Liver (tissue), 9 donors: ENCODE measurements around the gene DHRS3. TPM values are rescaled to one million over a fixed set of nuclear protein-coding genes. Genes with fewer than 3 reads are reported as not detected.
"Not testable (repeated sequence)": the region's sequence is repeated elsewhere in the genome, so short reads cannot be mapped to it uniquely, and the experiment has no call there.

ENCODE experiments used
- DNase-seq: peaks from one replicate; pipeline ENCODE4 v3.0.0-alpha.2; 2017; ENCODE audit warnings: low spot score
- H3K27ac ChIP-seq, 2 donors: one replicate each; pipeline ENCODE4 v1.7.0; 2013; ENCODE audit warnings: inconsistent platforms in 2 of 2, low read length in 2 of 2, control low read depth in 1 of 2, low read depth in 1 of 2, mild to moderate bottlenecking in 1 of 2
- H3K27me3 ChIP-seq, 4 donors: one replicate each; pipeline versions ENCODE4 v1.6.1 to v1.7.0; 2013; ENCODE audit warnings: low read length in 3 of 4, inconsistent platforms in 1 of 4, mild to moderate bottlenecking in 1 of 4, moderate library complexity in 1 of 4; ENCODE audit not compliant: control insufficient read depth in 4 of 4, insufficient read depth in 4 of 4
- H3K36me3 ChIP-seq, 4 donors: one replicate each; pipeline versions ENCODE4 v1.6.1 to v1.7.0; 2013; ENCODE audit warnings: low read length in 3 of 4, mild to moderate bottlenecking in 3 of 4, low read depth in 1 of 4, moderate library complexity in 1 of 4; ENCODE audit not compliant: control insufficient read depth in 4 of 4, insufficient read depth in 3 of 4
- H3K4me1 ChIP-seq, 4 donors: one replicate each; pipeline versions ENCODE4 v1.6.1 to v1.7.0; 2013; ENCODE audit warnings: low read length in 3 of 4, mild to moderate bottlenecking in 3 of 4, moderate library complexity in 1 of 4; ENCODE audit not compliant: control insufficient read depth in 4 of 4, insufficient read depth in 4 of 4
- H3K4me3 ChIP-seq, 3 donors: one replicate each; pipeline versions ENCODE4 v1.6.1 to v1.7.0; 2013; ENCODE audit warnings: low read length in 3 of 3, control low read depth in 1 of 3, low read depth in 1 of 3, mild to moderate bottlenecking in 1 of 3
- H3K9ac ChIP-seq, 2 donors: one replicate each; pipeline ENCODE4 v1.7.0; 2013; ENCODE audit warnings: low read length in 2 of 2, mild to moderate bottlenecking in 2 of 2, moderate library complexity in 2 of 2, control low read depth in 1 of 2, low read depth in 1 of 2
- H3K9me3 ChIP-seq, 4 donors: one replicate each; pipeline versions ENCODE4 v1.6.1 to v1.7.0; 2013; ENCODE audit warnings: low read length in 3 of 4; ENCODE audit not compliant: control insufficient read depth in 4 of 4
- CTCF ChIP-seq: fragments of 150-350 bp; IDR thresholded peaks from 2 replicates; pipeline ENCODE4 v1.5.1; 2017; ENCODE audit warnings: improper control_type of control experiment, low read depth, low read length; ENCODE audit not compliant: missing input control
- EGR1 ChIP-seq, 2 donors: IDR thresholded peaks; 2 replicates each; pipeline ENCODE4 v1.6.1; 2016 to 2018; ENCODE audit warnings: antibody characterized with exemption in 2 of 2, low read depth in 2 of 2
- FOXA1 ChIP-seq: IDR thresholded peaks from 2 replicates; pipeline ENCODE4 v1.6.1; 2016; ENCODE audit warnings: antibody characterized with exemption
- FOXA2 ChIP-seq: IDR thresholded peaks from 2 replicates; pipeline ENCODE4 v1.6.1; 2016; ENCODE audit warnings: antibody characterized with exemption
- GABPA ChIP-seq, 2 donors: IDR thresholded peaks in 1 of 2; conservative IDR thresholded peaks in 1 of 2; 2 replicates each; pipeline ENCODE4 v1.6.1; 2016; ENCODE audit warnings: antibody characterized with exemption in 2 of 2, mild to moderate bottlenecking in 1 of 2, moderate library complexity in 1 of 2
- HNF4A ChIP-seq, 2 donors: conservative IDR thresholded peaks; 2 replicates each; pipeline ENCODE4 v1.6.1; 2016; ENCODE audit warnings: antibody characterized with exemption in 2 of 2, mild to moderate bottlenecking in 2 of 2
- HNF4G ChIP-seq: IDR thresholded peaks from 2 replicates; pipeline ENCODE4 v1.6.1; 2016; ENCODE audit warnings: antibody characterized with exemption
- JUND ChIP-seq, 2 donors: IDR thresholded peaks; 2 replicates each; pipeline ENCODE4 v1.6.1; 2016; ENCODE audit warnings: antibody characterized with exemption in 2 of 2
- MAX ChIP-seq: IDR thresholded peaks from 2 replicates; pipeline ENCODE4 v1.6.1; 2016; ENCODE audit warnings: antibody characterized with exemption
- NR2F2 ChIP-seq: IDR thresholded peaks from 2 replicates; pipeline ENCODE4 v1.6.1; 2016; ENCODE audit warnings: antibody characterized with exemption
- RAD21 ChIP-seq, 2 donors: IDR thresholded peaks; 2 replicates each; pipeline ENCODE4 v1.6.1; 2016; ENCODE audit warnings: antibody characterized with exemption in 2 of 2, mild to moderate bottlenecking in 2 of 2
- RXRA ChIP-seq, 2 donors: IDR thresholded peaks; 2 replicates each; pipeline ENCODE4 v1.6.1; 2017 to 2018; ENCODE audit warnings: antibody characterized with exemption in 2 of 2, mild to moderate bottlenecking in 1 of 2
- SP1 ChIP-seq: IDR thresholded peaks from 2 replicates; pipeline ENCODE4 v1.6.1; 2018; ENCODE audit warnings: antibody characterized with exemption, mild to moderate bottlenecking
- TAF1 ChIP-seq: conservative IDR thresholded peaks from 2 replicates; pipeline ENCODE4 v1.6.1; 2016; ENCODE audit warnings: antibody characterized with exemption, mild to moderate bottlenecking
- YY1 ChIP-seq: IDR thresholded peaks from 2 replicates; pipeline ENCODE4 v1.6.1; 2016; ENCODE audit warnings: antibody characterized with exemption, mild to moderate bottlenecking
- WGBS: extraction: QIAGEN DNeasy Blood & Tissue Kit; methylation state at CpG from one replicate; pipeline ENCODE4 v1.1.7; 2013; 5-methylcytosine and 5-hydroxymethylcytosine counted together
- polyA plus RNA-seq, 2 donors: library from polyadenylated mRNA; stranded (reverse) in 1 of 2; unstranded in 1 of 2; fragments of 200-250 nt in 1 of 2; fragments of >200 nt in 1 of 2; fragmentation: Nextera tagmentation in 1 of 2; extraction: Ambion mirVana in 1 of 2; gene quantifications; one replicate each; pipeline versions ENCODE4 v1.2.1 to v1.2.3, GENCODE V29; 2013 to 2015
- total RNA-seq, 2 donors: library from RNA; depleted of rRNA; stranded (reverse); fragments of >200 nt; gene quantifications; one replicate each; pipeline ENCODE4 v1.2.3, GENCODE V29; 2014
- TF ChIP-seq, protein P1 (sequence below): IDR thresholded peaks from 2 replicates; pipeline ENCODE4 v1.6.1; 2016; ENCODE audit warnings: antibody characterized with exemption, mild to moderate bottlenecking
- TF ChIP-seq, protein P2 (sequence below): IDR thresholded peaks from 2 replicates; pipeline ENCODE4 v1.6.1; 2016; ENCODE audit warnings: antibody characterized with exemption
- donor health status: healthy.
- donor health status: healthy.
- donor health status: healthy.
- donor health status: healthy.
- donor health status: healthy.

DHRS3 gene
- total and polyA plus RNA-seq, 4 donors, result 62.6 to 185 (median 158) TPM

- TF ChIP-seq, protein P1, sequence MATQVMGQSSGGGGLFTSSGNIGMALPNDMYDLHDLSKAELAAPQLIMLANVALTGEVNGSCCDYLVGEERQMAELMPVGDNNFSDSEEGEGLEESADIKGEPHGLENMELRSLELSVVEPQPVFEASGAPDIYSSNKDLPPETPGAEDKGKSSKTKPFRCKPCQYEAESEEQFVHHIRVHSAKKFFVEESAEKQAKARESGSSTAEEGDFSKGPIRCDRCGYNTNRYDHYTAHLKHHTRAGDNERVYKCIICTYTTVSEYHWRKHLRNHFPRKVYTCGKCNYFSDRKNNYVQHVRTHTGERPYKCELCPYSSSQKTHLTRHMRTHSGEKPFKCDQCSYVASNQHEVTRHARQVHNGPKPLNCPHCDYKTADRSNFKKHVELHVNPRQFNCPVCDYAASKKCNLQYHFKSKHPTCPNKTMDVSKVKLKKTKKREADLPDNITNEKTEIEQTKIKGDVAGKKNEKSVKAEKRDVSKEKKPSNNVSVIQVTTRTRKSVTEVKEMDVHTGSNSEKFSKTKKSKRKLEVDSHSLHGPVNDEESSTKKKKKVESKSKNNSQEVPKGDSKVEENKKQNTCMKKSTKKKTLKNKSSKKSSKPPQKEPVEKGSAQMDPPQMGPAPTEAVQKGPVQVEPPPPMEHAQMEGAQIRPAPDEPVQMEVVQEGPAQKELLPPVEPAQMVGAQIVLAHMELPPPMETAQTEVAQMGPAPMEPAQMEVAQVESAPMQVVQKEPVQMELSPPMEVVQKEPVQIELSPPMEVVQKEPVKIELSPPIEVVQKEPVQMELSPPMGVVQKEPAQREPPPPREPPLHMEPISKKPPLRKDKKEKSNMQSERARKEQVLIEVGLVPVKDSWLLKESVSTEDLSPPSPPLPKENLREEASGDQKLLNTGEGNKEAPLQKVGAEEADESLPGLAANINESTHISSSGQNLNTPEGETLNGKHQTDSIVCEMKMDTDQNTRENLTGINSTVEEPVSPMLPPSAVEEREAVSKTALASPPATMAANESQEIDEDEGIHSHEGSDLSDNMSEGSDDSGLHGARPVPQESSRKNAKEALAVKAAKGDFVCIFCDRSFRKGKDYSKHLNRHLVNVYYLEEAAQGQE, result no peak
These were observed 78.1 kb downstream of the DHRS3 start (continued) for GRCh38 chr1:12539705-12540579.

- no peak overlapping the region for H3K27ac ChIP-seq
- H3K4me3 ChIP-seq, result no peak overlapping the region
- peaks cover 9 to 27% (median 16%) of the 10 kb centered on the region in 4 donors for H3K4me1 ChIP-seq
- WGBS, result 98% methylated on average over 2 of the region's 2 CpGs
- DNase-seq, result no peak
- no peaks in the 10 kb centered on the region for H3K9me3 ChIP-seq
- H3K27me3 ChIP-seq, result no peaks in the 10 kb centered on the region
- H3K36me3 ChIP-seq, result peaks cover 0 to 2% (median 0%) of the 10 kb centered on the region in 4 donors
- no peak for TF ChIP-seq TAF1
- TF ChIP-seq, protein P1, result no peak
- no peak for TF ChIP-seq JUND (IDR thresholded peaks at IDR 0.05)
- TF ChIP-seq FOXA1, result no peak
- no peak for TF ChIP-seq CTCF
- no peak for TF ChIP-seq SP1
- TF ChIP-seq GABPA (IDR thresholded peaks at IDR 0.05 in 1 of 2, conservative IDR thresholded peaks at IDR 0.05 in 1 of 2), result no peak
- no peak for TF ChIP-seq EGR1 (IDR thresholded peaks at IDR 0.05; ENCODE audit: low read depth in 2 of 2)
- TF ChIP-seq MAX, result no peak
- no peak for TF ChIP-seq HNF4G
- TF ChIP-seq NR2F2, result no peak
- TF ChIP-seq RAD21 (IDR thresholded peaks at IDR 0.05), result no peak
- TF ChIP-seq HNF4A (conservative IDR thresholded peaks at IDR 0.05), result no peak
- TF ChIP-seq RXRA (IDR thresholded peaks at IDR 0.05), result no peak
- TF ChIP-seq, protein P2, sequence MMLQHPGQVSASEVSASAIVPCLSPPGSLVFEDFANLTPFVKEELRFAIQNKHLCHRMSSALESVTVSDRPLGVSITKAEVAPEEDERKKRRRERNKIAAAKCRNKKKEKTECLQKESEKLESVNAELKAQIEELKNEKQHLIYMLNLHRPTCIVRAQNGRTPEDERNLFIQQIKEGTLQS, result no peak
- no peak for TF ChIP-seq YY1
- no peak for TF ChIP-seq FOXA2
- H3K9ac ChIP-seq, result no peak overlapping the region
These were observed 78.7 kb downstream of the DHRS3 start for GRCh38 chr1:12539320-12539704.

GRCh38 chr1:12538536-12538935, 79.5 kb downstream of the DHRS3 start:
- H3K27ac ChIP-seq, H3K9ac ChIP-seq, DNase-seq, H3K9me3 ChIP-seq, H3K4me3 ChIP-seq, H3K36me3 ChIP-seq, H3K27me3 ChIP-seq: not testable (repeated sequence)
- H3K4me1 ChIP-seq, result peaks cover 9 to 23% (median 13%) of the 10 kb centered on the region in 4 donors
- WGBS, result 87% methylated on average over 3 of the region's 3 CpGs
